ENCODE results near the gene AHI1.

GRCh38 chr6:135295085-135295484 lies 202.5 kb downstream of the AHI1 start:
- no peak for TF ChIP-seq NR2C2 (IDR thresholded peaks at IDR 0.05; ENCODE audit: borderline replicate concordance, control insufficient read depth, insufficient read length, low read depth)
- TF ChIP-seq SREBF2 (IDR thresholded peaks at IDR 0.05; ENCODE audit: low read length), result no peak
- TF ChIP-seq RAD51 (IDR thresholded peaks at IDR 0.05), result no peak

Data from GM12878 (cell line).